GM11168 (cell line): Measurements from ENCODE around the gene OSM.

Experiments used
- in situ Hi-C: fragments of 300-500 bp; cut with MboI; formaldehyde crosslinking; loops from one replicate; pipeline ENCODE4 v1.12.0; 2022; ENCODE audit warnings: low sequenced_read_pairs; ENCODE audit not compliant: unreplicated experiment

OSM gene

GRCh38 chr22:30248484-30248883 is 18.2 kb downstream of the OSM start:
- in situ Hi-C loops = no loop called here

- in situ Hi-C loops = no loop called here
Observed at GRCh38 chr22:30247974-30248373, 18.7 kb downstream of the OSM start.

GRCh38 chr22:30247561-30247960 is 19.1 kb downstream of the OSM start:
- in situ Hi-C loops = no loop called here

- in situ Hi-C loops = no loop called here
Observed at GRCh38 chr22:30246814-30247376, 19.8 kb downstream of the OSM start.

- in situ Hi-C loops = no loop called here
Observed at GRCh38 chr22:30245985-30246813, 20.5 kb downstream of the OSM start, which contains the start of gene LIF. Gene LIF, minus strand, starts transcription at chr22:30246759. Its CDS starts 64 bp downstream, at chr22:30246695.

GRCh38 chr22:30245181-30245984 is 21.3 kb downstream of the OSM start:
- in situ Hi-C loops = no loop called here

GRCh38 chr22:30244641-30245040 is 22.0 kb downstream of the OSM start:
- in situ Hi-C loops = no loop called here

- in situ Hi-C loops = no loop called here
Observed at GRCh38 chr22:30244066-30244465, 22.6 kb downstream of the OSM start.

GRCh38 chr22:30243661-30244060 is 23.0 kb downstream of the OSM start:
- in situ Hi-C loops = no loop called here

GRCh38 chr22:30241576-30242371 is 24.9 kb downstream of the OSM start:
- in situ Hi-C loops = no loop called here

- in situ Hi-C loops = no loop called here
Observed at GRCh38 chr22:30240541-30241417, 25.9 kb downstream of the OSM start.

GRCh38 chr22:30239488-30240405 is 26.9 kb downstream of the OSM start:
- in situ Hi-C loops = no loop called here

GRCh38 chr22:30238661-30239487 is 27.8 kb downstream of the OSM start:
- in situ Hi-C loops = no loop called here

- in situ Hi-C loops = no loop called here
Observed at GRCh38 chr22:30238136-30238535, 28.5 kb downstream of the OSM start.

GRCh38 chr22:30236875-30237274 is 29.8 kb downstream of the OSM start:
- in situ Hi-C loops = no loop called here

GRCh38 chr22:30235687-30236170 is 30.9 kb downstream of the OSM start:
- in situ Hi-C loops = no loop called here

GRCh38 chr22:30234786-30235470 is 31.7 kb downstream of the OSM start:
- in situ Hi-C loops = no loop called here
